ENCODE measurements around the gene TNFRSF18.

Gene TNFRSF18

DNA sequence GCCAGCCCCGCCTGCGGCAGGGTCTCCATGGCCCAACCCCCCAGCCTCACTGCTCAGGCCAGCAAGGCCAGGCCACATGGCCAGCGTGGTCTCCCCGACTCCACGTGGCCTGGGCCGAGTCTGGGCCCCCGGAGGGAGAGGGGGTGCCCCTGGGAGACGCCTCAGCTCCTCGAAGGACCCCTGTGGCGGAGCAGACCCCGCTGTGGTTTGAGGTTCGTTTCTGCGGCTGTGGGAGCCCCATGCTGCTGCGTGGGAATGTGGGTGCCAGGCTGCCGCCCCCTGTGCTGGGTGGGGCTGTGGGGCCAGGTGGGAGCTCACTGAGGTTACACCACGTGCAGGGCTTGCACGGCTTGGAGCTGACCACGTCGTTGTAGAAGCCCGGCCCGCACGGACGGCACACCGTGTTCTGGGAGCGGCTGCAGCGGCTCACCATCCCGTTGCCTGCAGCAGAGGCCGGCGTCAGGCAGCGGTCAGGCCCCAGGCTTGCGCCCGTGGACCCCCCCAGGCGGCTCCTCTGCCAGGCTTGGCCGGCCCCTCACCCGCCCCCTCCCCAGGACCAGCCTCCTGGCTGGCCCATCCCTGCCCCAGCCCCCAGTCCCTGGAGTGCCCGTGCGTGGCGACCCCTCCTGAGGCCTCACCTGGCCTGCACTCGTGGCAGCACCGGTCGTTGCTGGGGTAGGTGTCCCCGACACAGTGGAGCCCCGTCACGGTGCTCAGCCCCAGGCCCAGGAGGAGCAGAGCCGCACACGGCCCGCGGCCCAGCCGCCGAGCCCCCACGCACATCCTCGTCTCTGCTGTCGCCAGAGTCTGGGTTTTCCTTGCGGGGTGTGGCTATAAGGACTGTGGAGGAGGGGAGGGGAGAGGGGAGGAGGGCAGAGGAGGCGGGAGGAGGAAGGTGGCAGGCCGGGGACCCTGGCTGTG is 7.2 kb upstream of the TNFRSF18 start, which contains the start of gene TNFRSF4:
TNFRSF4 (minus strand) TSS at position 809 of the 921 bp plus-strand sequence; CDS start at position 783, 26 bp downstream.
- no peak for DNase-seq (ENCODE audit: low read depth)

DNA sequence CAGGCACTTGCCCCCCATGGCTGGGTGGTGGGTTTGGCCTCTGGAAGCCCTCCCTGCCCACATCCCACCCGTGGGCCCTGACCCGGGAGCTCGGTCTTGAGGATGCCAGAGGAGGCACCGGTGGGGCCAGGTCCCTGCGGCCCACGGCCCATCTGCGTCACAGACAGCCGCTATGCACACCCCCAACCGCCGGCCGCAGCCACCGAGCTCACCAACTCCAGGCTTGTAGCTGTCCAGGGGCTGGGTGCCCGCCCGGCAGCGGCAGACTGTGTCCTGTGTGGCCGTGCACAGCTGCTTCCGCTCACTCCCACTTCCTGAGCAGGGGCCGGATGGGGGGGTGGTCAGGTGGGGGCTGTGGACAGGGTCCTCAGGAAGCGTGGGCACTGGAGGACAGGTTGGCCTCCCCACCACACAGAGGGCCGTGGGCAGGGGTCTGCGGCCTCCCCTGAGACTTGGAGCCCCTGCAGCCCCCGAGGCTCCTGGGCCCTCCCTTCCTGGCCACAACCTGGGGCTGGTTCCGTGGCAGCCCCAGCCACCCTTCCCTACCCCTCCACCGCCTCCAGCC is 6.5 kb upstream of the TNFRSF18 start:
- DNase-seq (ENCODE audit: low read depth): no peak

DNA sequence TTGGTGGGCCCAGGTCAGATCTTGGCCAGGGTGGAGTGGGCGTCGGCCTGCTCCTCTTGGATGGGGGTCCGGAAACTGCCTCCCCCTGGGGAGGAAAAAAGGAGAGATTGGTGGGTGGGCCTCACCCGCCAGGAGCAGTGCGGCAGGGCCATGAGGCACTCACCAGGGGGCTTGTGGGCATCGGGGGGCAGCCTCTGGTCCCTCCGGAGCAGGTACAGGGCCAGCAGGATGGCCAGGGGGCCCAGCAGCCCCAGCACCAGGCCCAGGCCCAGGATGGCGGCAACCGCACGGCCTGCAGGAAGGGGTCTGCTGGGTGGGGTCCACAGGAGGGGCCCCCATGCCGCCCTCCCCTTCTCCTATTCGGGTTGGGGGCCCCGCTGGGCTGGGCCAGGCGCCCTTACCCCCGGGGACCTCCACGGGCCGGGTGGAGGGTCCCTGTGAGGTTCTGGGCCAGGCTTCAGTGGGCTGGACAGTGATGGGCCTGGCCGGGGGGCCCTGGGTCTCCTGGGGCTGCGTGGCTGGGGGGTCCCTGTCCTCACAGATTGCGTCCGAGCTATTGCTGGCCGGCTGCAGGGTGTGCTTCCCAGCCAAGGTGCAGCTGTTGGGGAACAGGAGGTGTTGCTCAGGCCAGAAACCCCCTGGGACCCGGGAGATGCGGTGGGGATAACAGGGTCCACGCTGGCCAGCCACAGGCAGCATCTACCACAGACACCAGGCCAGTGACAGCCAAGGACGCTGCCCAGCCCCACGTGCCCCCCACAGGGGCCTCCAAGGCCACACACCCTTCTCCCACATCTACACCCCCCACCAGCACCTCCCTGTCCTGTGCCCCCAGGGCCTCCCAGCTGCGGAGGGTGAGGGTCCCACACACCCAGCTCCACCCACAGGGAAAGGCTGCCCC is 5.4 kb upstream of the TNFRSF18 start:
- DNase-seq (ENCODE audit: low read depth): no peak

DNA sequence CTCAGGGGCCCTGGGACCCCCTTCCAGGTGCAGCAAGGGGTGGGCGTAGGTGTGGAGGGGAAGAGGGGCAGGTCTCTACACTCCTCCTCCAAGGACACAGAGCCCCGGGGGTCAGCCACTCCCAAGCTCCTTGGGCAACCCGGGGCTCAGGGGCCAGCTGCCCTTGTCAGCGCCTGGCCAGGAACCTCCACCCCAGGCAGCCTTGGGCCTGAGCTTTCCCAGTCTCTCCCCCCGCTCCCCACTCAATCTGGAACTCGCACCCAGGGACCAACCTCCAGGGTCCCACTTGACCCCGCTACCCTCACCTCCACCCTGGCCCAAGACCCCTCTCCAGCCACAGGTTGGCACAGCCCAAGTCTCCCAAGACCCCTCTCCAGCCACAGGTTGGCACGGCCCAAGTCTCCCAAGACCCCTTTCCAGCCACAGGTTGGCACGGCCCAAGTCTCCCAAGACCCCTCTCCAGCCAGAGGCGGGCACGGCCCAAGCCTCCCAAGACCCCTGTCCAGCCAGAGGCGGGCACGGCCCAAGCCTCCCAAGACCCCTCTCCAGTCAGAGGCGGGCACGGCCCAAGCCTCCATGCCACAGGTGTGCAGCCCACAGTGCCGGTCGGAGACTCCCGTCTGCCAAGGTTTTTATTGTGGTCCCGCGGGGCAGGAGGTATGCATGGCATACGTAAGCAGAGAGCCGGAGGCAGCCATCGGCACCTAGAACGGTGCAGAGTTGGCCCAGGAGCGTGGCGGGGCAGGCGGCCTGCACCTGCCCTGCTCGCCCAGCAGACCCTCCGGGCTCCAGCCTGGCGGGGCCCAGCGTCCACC is 4.5 kb upstream of the TNFRSF18 start:
- no peak for DNase-seq (ENCODE audit: low read depth)

DNA sequence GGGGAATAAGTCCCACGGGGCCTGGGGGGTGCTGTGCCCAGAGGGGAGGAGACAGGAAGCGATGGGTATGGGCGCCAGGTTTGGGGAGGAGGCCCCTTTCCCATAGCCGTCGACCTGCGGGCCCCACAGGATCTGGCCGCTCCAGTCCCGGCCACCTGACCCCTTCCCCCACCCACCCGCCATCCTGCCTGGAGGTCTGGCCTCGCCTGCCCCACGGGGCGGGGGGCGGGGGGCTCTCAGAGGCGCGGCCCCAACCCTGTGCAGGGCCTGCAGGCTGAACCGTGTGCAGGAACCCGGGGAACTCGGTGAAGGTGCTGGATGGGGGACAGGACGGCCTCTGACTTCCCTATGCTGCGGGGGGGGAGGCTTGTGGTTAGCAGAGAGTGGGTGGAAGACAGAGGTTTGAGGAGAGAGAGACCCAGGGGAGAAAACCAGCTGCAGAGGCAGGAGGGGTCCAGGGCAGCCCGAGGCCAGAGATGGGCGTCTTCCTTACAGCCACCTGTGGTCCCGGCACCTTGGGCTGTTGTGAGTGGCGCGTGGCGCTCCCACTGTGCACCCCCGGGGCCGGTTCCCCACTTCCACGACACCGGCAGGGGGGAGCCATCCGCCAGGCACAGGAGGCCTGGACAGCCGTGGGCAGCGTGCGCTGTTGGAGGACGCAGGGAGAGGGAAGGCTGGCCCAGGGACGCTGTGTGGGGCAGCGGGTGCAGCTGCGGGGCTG is 2.5 kb upstream of the TNFRSF18 start:
- no peak for DNase-seq (ENCODE audit: low read depth)

DNA sequence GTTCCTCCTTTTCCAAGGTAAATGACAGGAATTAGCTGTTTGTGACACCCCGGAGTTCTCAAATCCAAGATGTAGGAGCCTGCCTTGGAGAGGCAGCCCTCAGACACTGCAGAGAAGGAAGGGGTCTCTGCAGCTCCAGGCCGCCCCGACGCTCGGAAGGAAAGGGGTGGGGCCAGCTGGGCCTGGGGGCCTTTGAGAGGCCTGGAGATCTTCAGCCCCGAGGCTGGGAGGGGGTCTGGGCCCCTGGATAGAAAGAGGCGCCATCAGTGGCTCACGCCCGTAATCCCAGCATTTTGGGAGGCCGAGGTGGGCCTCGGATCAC is 1.1 kb upstream of the TNFRSF18 start:
- no peak for DNase-seq (ENCODE audit: low read depth)

DNA sequence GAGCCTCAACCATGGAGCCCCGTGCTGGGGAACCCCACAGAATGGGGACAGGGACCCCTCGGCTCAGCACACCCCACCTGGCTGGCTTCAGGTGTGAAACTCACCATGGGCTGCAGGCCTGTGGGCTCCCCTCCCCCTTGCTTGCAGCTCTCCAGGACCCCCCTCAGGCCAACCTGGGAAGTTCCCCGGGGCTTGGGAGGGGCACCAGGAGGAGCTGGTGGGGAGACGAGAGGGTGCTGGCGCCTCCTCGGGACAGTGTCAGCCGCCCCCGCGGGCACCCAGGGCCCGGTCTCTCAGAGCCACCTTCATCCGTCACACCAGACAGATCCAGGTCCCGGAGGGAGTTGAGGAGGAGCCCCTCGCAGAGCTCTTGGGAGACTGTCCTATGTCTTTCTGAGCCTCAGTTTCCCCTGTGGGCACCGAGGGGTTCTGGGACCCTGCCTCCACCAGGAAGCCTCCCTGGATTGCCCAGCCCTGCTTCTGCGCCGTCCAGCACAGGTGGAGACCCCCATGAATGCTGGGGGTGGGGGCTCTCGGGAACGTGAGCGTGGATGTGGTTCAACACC is 657 bp upstream of the TNFRSF18 start:
- no peak for DNase-seq (ENCODE audit: low read depth)

DNA sequence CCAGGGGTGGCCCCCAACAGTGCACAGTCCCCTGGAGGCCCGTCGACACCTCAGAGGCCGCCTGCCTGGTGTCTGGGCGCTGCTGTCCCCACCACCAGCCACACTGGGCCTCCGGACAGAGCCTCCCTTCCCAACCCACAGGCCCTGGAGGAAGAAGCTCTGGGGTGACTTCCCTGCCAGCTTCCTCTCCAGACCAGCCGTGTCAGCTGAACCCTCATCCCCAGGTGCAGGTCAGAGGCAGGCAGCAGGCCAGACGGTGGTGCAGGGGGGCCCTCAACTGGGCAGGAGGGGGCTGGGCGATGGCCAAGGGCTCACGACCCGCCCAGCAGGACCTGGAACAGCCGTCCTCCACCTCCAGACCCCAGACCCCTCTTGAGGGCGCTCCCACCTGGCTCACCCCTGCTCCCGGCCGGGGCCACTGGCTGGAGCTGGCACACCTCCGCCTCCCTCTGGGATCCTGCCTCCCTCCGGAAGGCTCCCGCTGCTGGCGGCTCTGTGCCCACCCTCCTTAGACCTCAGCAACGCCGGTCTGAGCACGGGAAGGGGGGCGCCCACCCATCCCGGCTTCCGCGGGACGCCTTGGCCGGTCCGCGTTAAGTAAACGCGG is 520 bp downstream of the TNFRSF18 start:
- no peak for DNase-seq (ENCODE audit: low read depth)

DNA sequence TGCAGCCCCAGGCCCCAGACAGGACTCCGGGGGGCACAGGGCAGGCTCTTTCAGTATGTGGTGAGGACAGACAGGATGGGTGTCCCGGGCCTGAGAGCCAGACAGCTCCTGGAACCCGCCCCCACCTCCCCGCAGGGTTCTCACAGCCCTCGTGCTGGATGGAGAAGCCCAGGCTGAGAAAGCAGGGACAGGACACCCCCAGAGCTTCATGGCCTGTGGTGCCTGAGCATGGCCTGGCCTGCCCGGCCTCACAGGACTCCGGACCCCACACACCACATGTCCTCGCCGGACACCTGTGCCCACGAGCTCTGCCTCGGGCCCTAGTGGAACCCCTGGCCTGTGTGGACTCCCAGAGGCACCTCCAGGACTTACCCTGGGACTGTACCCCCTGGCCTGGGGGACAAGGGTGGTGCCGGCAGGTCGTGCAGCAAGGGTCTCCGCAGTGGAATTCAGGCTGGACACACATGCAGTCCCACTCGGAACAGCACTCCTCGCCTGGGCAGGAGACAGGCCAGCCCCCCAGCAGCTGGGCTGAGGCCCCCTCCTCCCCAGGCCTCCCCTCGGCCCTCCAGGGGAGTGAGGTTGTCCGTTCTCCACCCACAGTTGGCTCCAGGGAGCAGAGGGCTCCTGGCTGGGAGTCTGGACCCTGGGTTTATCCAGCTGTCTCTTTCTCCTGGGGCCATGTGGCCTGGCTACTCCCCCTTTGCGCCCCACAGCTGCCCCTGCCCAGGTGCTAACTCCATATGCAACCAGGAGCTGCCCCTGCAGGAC is 1.2 kb downstream of the TNFRSF18 start:
- no peak for DNase-seq (ENCODE audit: low read depth)

DNA sequence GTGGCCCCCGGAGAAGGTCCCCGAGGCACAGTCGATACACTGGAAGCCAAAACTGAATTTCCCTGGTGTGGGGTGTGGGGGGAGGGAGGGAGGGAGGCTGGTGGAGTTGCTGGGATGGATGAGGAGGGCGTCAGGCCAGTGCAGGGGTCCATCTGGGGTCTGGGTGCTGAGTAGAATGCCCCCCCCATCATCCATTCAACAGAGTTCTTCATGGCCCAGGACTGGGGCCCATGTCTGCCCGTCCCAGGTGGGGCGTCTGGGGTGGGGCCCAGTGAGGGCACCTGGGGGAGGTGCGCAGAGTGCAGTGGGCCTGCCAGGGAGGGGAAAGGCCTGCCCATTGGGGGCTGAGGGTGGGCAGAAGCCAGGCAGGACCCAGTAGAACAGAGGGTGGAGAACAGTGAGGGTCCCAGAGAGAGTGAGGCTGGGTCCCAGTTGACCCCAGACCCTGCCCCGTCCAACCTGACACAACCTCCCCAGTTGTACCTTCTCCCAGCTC is 1.9 kb downstream of the TNFRSF18 start:
- no peak for DNase-seq (ENCODE audit: low read depth)

DNA sequence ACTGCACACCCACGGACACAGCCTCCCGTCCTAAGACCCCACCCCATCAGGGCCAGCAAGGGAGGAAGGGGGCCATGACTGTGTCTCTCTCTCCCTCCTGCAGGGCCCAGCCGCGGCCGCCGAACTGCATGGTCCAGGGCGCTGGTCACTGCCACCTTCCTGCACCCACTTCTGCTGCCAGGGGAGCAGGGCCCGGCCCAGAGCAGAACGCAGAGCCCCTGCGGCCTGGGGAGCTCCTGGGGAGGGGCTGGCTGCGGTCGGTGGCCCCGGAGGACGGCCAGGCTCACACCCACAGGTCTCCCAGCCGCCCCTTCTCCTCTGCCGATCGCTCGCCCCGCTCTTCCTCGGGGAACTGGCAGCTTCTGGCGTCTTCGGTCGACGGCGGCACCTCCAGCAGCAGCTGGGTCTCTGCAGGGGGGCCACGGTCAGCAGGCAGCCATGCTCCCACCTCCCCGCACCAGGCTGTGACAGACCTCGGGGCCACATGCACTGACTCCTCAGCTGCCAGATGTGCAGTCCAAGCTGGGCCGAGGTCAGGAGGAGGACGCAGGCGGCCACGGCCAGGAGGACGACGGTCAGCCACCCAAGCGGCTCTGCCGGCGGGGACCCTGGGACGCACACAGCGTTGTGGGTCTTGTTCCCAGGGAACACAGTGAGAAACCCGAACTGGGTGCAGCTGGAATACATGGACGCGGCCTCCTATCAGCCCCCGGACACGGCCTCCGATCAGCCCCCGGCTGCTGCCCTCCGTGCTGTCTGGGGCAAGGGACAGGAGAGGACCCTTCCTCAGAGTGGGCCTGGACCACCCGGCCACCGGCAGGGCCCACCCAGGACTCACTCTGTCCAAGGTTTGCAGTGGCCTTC is 2.6 kb downstream of the TNFRSF18 start:
- no peak for DNase-seq (ENCODE audit: low read depth)

DNA sequence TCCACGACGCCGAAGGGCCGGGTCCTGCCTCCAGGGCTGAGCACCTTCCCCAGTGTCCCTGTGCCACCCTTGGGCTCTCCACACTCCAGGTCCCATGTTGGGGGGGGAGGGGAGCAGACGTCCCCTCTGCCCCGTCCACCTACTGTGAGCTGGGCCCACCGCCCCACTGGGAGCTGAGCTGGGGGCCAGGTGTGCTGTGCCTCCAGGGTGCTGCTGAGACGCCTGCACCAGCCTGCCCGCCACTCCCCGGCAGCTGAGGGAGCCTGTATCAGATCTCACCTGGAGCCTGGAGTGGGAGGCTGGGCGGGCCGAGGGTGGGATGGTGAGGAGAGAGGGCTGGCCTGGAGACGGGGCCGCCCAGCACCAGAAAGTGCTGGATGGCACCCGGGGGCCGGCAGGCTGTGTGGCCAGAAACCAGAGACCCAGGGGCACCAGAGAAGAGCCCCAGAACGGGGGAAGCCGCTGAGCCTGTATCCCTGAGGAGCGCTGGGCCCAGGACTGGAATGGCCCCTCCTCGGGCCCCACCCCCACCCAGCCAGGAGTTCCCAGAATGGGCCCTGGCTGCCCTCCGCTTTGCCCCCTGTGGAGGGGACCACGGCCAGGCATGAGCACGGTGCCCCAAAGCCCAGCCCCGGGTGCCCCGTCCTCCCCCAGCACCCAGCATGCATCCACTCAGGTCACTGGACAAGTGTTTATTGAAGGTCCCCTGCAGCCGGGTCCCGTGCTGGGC is 3.4 kb downstream of the TNFRSF18 start:
- no peak for DNase-seq (ENCODE audit: low read depth)

DNA sequence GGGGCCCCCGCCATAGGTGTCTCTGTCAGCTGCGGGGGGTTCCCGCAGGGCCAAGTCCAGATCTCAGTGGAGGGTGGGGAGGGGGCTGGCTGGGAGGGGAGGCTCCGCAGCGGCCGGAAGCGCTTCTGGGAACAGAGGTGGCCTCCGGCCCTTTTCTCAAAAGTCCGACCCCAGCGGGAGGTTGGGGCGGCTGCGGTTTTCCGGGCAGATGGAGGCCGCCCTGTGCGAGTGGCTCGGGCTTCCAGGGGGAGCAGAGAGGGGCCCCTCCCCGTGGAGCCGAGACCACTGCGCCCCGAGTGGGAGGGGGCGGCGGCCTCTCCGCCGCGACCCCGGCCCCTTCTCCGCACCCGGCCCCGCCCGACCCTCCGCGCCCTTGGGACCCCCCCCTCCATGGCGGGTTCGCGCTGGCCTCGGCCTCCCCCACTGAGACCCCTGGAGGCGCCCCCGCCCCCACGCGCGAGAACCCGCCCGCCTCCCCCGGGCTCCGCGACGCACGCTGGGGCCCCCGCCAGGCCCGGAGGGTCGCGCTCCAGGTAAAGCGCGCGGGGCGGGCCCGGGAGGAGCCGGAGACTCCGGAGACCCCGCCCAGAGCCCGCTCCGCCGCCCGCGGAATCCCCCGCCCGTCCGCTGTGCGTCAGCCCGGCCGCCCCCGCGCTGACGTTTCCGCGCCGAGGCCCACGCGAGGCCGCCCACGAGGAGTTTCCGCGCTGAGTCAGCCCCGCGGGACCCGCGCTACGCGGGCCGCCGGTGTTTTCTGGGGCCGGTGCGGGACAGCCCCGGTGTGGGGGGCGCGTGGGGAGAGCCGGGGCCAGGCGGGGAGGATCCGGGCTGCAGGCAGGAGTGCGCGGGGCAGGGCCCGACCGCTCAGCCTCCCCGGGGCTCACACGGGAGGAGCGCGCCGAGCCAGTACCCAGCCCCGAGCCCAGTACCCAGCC is 5.2 kb downstream of the TNFRSF18 start:
- DNase-seq (ENCODE audit: low read depth): peak; percentile 81

DNA sequence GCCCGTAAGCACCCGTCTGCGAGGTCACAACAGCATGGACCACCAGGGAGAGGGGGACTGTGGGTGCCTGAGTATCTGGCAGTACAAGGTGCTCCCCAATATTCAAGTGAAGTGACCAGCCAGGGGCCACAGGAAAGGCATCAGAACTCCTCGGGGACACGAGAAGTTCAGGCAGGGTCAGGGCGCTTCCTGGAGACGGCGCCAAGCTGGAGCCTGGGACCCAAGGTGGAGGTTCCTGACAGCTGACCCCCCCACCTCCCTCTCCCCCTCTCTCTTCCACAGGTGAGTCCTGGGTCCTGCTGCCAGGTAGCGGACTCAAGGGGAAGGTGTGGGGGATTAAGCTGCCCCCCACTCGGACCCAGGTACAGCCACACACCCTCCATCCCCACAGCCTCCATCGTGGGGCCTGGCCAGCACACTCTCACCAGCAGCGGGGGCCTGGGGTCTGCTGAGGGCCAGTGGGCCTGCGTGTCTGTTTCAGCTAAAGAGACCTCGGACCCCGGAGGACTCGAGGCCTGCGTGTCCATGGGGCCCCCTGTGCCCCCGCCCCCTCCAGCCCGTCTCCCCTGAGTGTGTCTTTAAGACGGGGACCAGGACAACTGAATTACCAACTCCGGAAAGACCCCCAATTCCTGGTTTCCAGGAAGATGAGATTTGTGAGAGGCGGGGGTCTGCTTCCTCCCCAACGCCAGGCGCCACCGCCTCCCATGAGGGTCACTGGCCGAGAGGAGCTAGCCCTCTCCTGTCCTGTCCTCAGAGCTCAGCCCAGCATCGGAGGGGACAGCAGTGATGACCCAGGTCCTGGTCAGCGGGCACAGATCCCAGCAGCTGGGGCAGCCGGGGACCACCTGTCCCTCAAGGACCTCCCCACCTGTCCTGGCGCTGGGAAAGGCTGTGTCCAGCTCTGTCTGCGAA is 6.2 kb downstream of the TNFRSF18 start:
- no peak for DNase-seq (ENCODE audit: low read depth)
